HG03575 (cell line): ENCODE results near the gene FAF1.
"Not testable (repeated sequence)": the region's sequence is repeated elsewhere in the genome, so short reads cannot be mapped to it uniquely, and the experiment has no call there.

Source experiments
- ATAC-seq: cut with Tn5 transposase; IDR thresholded peaks from one replicate; pipeline ENCODE4 v1.9.1; 2021; ENCODE audit not compliant: unreplicated experiment, insufficient number of reproducible peaks, low FRiP score; ENCODE audit errors: extremely low read depth

Gene FAF1

GRCh38 chr1:50566405-50566804 is 393.7 kb downstream of the FAF1 start:
- ATAC-seq: no peak

- ATAC-seq: no peak
Observed at GRCh38 chr1:50564417-50564816, 395.6 kb downstream of the FAF1 start.

GRCh38 chr1:50562106-50562505 is 398.0 kb downstream of the FAF1 start:
- ATAC-seq: no peak

- ATAC-seq: no peak
Observed at GRCh38 chr1:50559421-50559820, 400.6 kb downstream of the FAF1 start.

DNA sequence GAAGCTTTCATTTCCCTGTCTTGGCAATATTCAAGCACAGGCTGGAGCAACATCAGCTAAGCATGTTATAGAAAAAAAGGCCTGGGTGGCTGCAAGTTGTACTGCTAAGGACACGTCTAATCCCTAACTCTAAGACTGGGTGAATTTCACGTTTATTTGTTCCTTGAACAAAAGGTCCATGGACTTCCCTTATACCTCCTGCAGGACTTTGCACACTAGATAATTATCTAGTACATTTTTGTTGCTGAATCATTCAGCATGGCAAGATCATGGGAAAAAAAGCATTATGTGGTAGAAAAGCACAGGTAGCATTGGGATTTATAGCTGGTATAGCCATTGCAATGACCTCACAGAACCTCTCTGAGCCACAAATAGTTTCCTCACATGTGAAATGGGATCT is 406.1 kb downstream of the FAF1 start:
- ATAC-seq: no peak

DNA sequence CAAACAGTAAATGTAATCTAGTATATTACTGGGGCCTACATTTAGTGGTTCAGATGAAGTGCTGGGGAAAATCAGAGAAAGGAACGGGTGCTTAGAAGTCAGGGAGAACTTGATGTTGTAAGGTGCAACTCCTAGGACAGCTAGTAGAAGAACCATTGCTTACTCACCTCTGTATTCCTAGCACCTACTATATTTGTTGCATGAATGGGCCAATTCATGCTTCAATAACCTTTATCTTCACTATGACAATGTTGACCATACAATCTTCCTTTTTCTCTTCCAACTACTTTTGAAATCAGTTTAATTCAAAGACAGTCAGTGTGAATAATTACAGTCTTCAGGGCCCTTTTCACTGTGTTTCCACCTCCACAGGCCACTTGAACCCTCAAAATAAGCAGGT is 411.8 kb downstream of the FAF1 start:
- ATAC-seq: no peak

GRCh38 chr1:50542362-50542761 is 417.7 kb downstream of the FAF1 start:
- ATAC-seq: no peak

GRCh38 chr1:50538476-50538875 is 421.6 kb downstream of the FAF1 start:
- ATAC-seq: no peak

DNA sequence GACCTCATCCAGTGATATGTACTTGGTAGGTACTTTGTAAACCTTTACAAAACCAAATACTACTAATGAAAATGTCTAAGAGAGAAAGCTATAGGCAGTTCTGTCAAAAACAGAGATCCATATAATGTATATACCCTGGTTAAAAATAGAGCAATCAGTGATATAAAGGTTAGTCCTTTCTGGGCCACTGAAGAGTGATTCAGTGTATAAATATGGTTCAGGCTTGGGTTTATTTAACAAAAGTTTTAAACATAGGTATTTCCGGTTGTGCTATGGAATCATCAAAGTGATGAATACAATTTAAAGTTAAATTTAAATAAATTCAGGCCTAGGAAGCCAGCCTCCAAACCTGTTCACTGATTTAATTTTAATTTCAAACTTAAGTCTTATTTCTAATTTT is 428.5 kb downstream of the FAF1 start:
- no peak for ATAC-seq

GRCh38 chr1:50531027-50531426 is 429.0 kb downstream of the FAF1 start:
- no peak for ATAC-seq

- ATAC-seq: no peak
Observed at GRCh38 chr1:50529510-50529909, 430.6 kb downstream of the FAF1 start.

DNA sequence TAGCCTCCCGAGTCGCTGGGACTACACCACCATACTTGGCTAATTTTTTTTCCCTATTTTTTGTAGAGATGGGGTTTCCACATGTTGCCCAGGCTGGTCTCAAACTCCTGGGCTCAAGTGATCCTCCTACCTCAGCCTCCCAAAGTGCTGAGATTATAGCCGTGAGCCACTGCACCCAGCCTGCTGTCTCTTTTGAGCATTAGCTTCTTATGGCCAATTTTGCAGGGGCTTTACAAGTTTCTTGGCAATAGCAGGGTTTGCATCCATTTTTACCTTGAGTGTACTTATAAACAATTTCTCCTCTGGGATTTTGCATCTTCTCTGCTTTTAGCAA is 432.1 kb downstream of the FAF1 start:
- not testable (repeated sequence) for ATAC-seq

- peak; percentile 39 for ATAC-seq
Observed at GRCh38 chr1:50527249-50527986, 432.6 kb downstream of the FAF1 start.

- ATAC-seq: no peak
Observed at GRCh38 chr1:50526431-50526830, 433.6 kb downstream of the FAF1 start.

DNA sequence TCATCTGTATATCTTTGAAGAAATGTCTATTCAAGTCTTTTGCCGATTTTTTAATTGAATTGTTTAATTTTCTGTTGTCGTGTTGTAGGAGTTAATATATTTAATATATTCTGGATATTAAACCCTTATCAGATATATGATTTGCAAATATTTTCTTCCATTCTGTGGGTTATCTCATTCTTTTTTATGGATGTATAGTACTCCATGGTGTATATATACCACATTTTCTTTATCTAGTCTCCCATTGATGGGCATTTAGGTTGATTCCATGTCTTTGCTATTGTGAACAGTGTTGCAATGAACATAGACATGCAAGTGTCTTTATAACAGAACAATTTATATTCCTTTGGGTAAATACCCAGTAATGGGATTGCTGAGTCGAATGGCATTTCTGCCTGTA is 436.5 kb downstream of the FAF1 start:
- no peak for ATAC-seq

DNA sequence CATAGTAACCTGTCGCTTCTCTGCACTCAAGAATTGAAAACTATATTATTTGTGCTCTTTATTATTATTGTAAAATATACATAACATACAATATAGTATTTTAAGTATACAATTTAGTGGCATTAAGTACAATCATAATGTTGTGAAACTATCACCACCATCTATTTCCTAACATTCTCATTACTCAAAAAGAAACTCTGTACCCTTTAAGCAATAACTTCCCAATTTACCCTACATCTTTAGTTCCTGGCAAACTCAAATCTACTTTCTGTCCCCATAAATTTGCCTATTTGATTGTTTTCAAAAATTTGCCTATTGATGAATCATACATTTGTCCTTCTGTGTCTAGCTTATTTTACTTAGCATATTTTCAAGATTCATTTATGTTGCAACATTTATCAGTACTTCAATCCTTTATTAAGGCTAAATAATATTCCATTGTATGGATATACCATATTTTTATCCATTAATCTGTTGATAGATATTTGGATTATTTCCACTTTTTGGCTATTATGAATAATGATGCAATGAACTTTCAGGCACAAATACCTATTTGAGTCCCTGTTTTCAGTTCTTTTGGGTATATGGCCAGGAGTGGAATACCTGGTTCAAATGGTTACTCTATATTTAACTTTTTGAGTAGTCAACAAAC is 437.2 kb downstream of the FAF1 start:
- ATAC-seq: no peak

GRCh38 chr1:50521703-50522102 is 438.4 kb downstream of the FAF1 start:
- no peak for ATAC-seq

- no peak for ATAC-seq
Observed at GRCh38 chr1:50517488-50517887, 442.6 kb downstream of the FAF1 start.

- no peak for ATAC-seq
Observed at GRCh38 chr1:50516056-50516455, 444.0 kb downstream of the FAF1 start.

DNA sequence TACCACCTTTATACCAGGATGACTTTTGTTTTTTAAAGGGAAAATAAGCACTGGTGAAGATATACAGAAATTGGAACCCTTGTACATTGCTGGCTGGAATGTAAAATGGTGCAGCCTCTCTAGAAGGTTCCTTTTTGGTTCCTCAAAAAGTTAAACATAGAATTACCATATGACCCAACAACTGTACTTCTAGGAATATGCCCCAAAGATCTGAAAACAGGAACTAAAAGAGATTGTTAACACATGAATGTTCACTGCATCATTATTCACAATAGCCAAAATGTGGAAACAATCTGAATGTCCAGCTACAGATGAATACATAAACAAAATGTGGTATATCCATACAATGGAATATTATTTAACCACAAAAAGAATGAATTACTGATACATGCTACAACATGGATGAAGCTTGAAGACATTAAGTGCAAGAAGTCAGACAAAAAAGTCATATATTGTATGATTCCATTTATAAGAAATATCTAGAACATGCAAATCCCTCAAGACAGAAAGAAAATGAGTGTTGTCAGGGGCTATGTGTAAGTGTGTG is 452.0 kb downstream of the FAF1 start:
- no peak for ATAC-seq

- ATAC-seq: no peak
Observed at GRCh38 chr1:50505427-50505826, 454.6 kb downstream of the FAF1 start.
